OCI-LY3 (cell line): ENCODE results near the gene CDCP1.

ENCODE experiments used
- H2AFZ ChIP-seq: fragments of 200-600, 300-600 bp; shearing (Covaris generic); 2 replicates; pipeline ENCODE4 v1.6.0; 2014; ENCODE audit warnings: antibody characterized with exemption, low read depth, low read length
- H3K27ac ChIP-seq: fragments of 200-600, 300-600 bp; sonication (generic); 2 replicates; pipeline ENCODE4 v1.5.1; 2014; ENCODE audit warnings: mild to moderate bottlenecking, low read length, moderate library complexity, mixed read lengths
- H3K27me3 ChIP-seq: fragments of 200-600, 300-600 bp; sonication (generic); 2 replicates; pipeline ENCODE4 v1.6.1; 2014; ENCODE audit warnings: low read depth, low read length, mixed read lengths
- H3K36me3 ChIP-seq: fragments of 200-600, 300-600 bp; sonication (generic); replicated peaks from 2 replicates; pipeline ENCODE3; 2014; ENCODE audit warnings: low read depth, low read length, mixed read lengths
- H3K4me1 ChIP-seq: fragments of 300-600, 200-600 bp; sonication (generic); 2 replicates; pipeline ENCODE4 v1.6.1; 2014; ENCODE audit warnings: low read length, mixed read lengths
- H3K4me2 ChIP-seq: fragments of 200-600, 300-600 bp; sonication (generic); 2 replicates; pipeline ENCODE4 v1.6.1; 2014; ENCODE audit warnings: low read length, mixed read lengths
- H3K4me3 ChIP-seq: fragments of 300-600, 200-600 bp; sonication (generic); 2 replicates; pipeline ENCODE4 v1.5.1; 2014; ENCODE audit warnings: antibody characterized with exemption, mild to moderate bottlenecking, low read length, moderate library complexity
- H3K79me2 ChIP-seq: fragments of 300-600, 200-600 bp; shearing (Covaris generic); 2 replicates; pipeline ENCODE4 v1.6.1; 2014; ENCODE audit warnings: mild to moderate bottlenecking, low read length, mixed read lengths
- H3K9ac ChIP-seq: fragments of 300-600, 200-600 bp; shearing (Covaris generic); 2 replicates; pipeline ENCODE4 v1.6.0; 2014; ENCODE audit warnings: mild to moderate bottlenecking, low read length, moderate library complexity
- H3K9me3 ChIP-seq: fragments of 200-600, 300-600 bp; shearing (Covaris generic); 2 replicates; pipeline ENCODE4 v1.6.1; 2014; ENCODE audit warnings: low read length, mixed read lengths; ENCODE audit not compliant: insufficient read depth
- H4K20me1 ChIP-seq: fragments of 200-600, 300-600 bp; sonication (generic); 2 replicates; pipeline ENCODE4 v1.6.1; 2016; ENCODE audit warnings: low read length, mixed read lengths; ENCODE audit not compliant: insufficient read depth
- CTCF ChIP-seq: fragments of 200-600, 300-600 bp; sonication (generic); IDR thresholded peaks from 2 replicates; pipeline ENCODE4 v1.5.1; 2014; ENCODE audit warnings: antibody characterized with exemption, low read length, low read depth
- EZH2phosphoT487 ChIP-seq: fragments of 200-600 bp; shearing (Covaris generic); IDR thresholded peaks from 2 replicates; pipeline ENCODE4 v1.6.1; 2018; ENCODE audit warnings: antibody characterized with exemption, mixed run types, low read depth

CDCP1 gene

GRCh38 chr3:45180899-45181298 is 34.7 kb upstream of the CDCP1 start:
- no peaks in the 10 kb centered on the region for H3K79me2 ChIP-seq
- H3K4me2 ChIP-seq: no peak overlapping the region
- H3K27ac ChIP-seq: no peak overlapping the region
- no peak overlapping the region for H3K4me3 ChIP-seq
- peaks cover 7% of the 10 kb centered on the region; the same call in 1 of the 2 replicates for H3K4me1 ChIP-seq
- no peaks in the 10 kb centered on the region for H4K20me1 ChIP-seq
- H3K27me3 ChIP-seq: peaks cover 55% of the 10 kb centered on the region
- H3K36me3 ChIP-seq: no peaks in the 10 kb centered on the region
- H3K9ac ChIP-seq: no peak overlapping the region
- TF ChIP-seq EZH2phosphoT487 (no peak), CTCF (no peak)
- no peak overlapping the region for H2AFZ ChIP-seq
- no peaks in the 10 kb centered on the region for H3K9me3 ChIP-seq

- Histone ChIP-seq H3K79me2 (no peaks in the 10 kb centered on the region), H3K36me3 (no peaks in the 10 kb centered on the region), H3K9me3 (no peaks in the 10 kb centered on the region), H3K4me3 (no peak overlapping the region), H3K27me3 (peaks cover 50% of the 10 kb centered on the region), H3K9ac (no peak overlapping the region), H3K27ac (no peak overlapping the region), H4K20me1 (no peaks in the 10 kb centered on the region), H3K4me2 (no peak overlapping the region), H3K4me1 (peaks cover 7% of the 10 kb centered on the region; the same call in 1 of the 2 replicates), H2AFZ (no peak overlapping the region)
- no peak for TF ChIP-seq EZH2phosphoT487
- TF ChIP-seq CTCF: no peak
Measured at GRCh38 chr3:45180051-45180450, 33.9 kb upstream of the CDCP1 start.

- Histone ChIP-seq H3K79me2 (no peaks in the 10 kb centered on the region), H2AFZ (no peak overlapping the region), H3K4me1 (peaks cover 7% of the 10 kb centered on the region; the same call in 1 of the 2 replicates), H3K4me3 (no peak overlapping the region), H3K4me2 (no peak overlapping the region), H3K27ac (no peak overlapping the region), H3K9me3 (no peaks in the 10 kb centered on the region), H3K36me3 (no peaks in the 10 kb centered on the region), H4K20me1 (no peaks in the 10 kb centered on the region), H3K9ac (no peak overlapping the region), H3K27me3 (peaks cover 47% of the 10 kb centered on the region)
- no peak for TF ChIP-seq CTCF
- no peak for TF ChIP-seq EZH2phosphoT487
Measured at GRCh38 chr3:45179163-45179562, 33.0 kb upstream of the CDCP1 start.

GRCh38 chr3:45178183-45179023 is 32.2 kb upstream of the CDCP1 start:
- H3K36me3 ChIP-seq: no peaks in the 10 kb centered on the region
- no peaks in the 10 kb centered on the region for H4K20me1 ChIP-seq
- H3K27ac ChIP-seq: no peak overlapping the region
- H3K9ac ChIP-seq: no peak overlapping the region
- H2AFZ ChIP-seq: no peak overlapping the region
- no peak overlapping the region for H3K4me2 ChIP-seq
- peaks cover 47% of the 10 kb centered on the region for H3K27me3 ChIP-seq
- no peaks in the 10 kb centered on the region for H3K9me3 ChIP-seq
- H3K79me2 ChIP-seq: no peaks in the 10 kb centered on the region
- H3K4me3 ChIP-seq: no peak overlapping the region
- peaks cover 5% of the 10 kb centered on the region; the same call in 1 of the 2 replicates for H3K4me1 ChIP-seq
- TF ChIP-seq CTCF (no peak), EZH2phosphoT487 (no peak)
